AG09309 (cell line): Measurements from ENCODE around the gene IRF2.

Experiments used
- DNase-seq: peaks from one replicate; pipeline ENCODE4 v3.0.0-alpha.2; 2010; ENCODE audit warnings: low read depth
- H3K4me3 ChIP-seq: 2 replicates; pipeline ENCODE4 v1.5.1; 2011; ENCODE audit warnings: mild to moderate bottlenecking, low read depth, low read length, moderate library complexity; ENCODE audit not compliant: control insufficient read depth
- CTCF ChIP-seq: IDR thresholded peaks from 2 replicates; pipeline ENCODE4 v1.5.1; 2011; ENCODE audit warnings: mild to moderate bottlenecking, low read depth, low read length, inconsistent platforms; ENCODE audit not compliant: insufficient read depth, control insufficient read depth; ENCODE audit errors: missing control alignments

IRF2 gene

DNA sequence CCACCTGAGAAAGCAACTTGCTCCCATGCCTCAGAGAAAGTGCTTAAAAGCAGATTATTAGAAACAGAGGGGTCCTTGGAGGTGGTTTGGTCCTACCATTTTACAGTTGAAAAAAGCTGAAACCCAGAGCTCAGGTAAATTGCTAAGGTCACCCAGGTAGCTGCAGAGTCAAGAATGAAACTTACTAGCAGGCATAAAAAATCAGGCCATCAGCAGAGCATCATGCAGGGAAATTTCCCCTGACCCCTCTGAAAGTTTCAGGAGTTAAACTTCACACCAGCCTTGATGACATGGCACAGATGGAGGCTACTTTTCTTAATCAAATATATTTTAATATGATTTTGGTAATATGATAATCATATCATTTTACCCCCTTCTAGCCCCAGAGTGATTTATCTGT lies 70.3 kb downstream of the IRF2 start:
- no peak for TF ChIP-seq CTCF
- H3K4me3 ChIP-seq: no peak overlapping the region
- DNase-seq: no peak

- no peak for DNase-seq
- H3K4me3 ChIP-seq: no peak overlapping the region
- TF ChIP-seq CTCF: no peak
Measured at GRCh38 chr4:184403384-184403781, 71.0 kb downstream of the IRF2 start.

GRCh38 chr4:184402740-184403383 lies 71.5 kb downstream of the IRF2 start:
- H3K4me3 ChIP-seq: no peak overlapping the region
- TF ChIP-seq CTCF: no peak
- DNase-seq: no peak

- no peak for DNase-seq
- TF ChIP-seq CTCF: no peak
- H3K4me3 ChIP-seq: no peak overlapping the region
Measured at GRCh38 chr4:184402239-184402638, 72.1 kb downstream of the IRF2 start.

DNA sequence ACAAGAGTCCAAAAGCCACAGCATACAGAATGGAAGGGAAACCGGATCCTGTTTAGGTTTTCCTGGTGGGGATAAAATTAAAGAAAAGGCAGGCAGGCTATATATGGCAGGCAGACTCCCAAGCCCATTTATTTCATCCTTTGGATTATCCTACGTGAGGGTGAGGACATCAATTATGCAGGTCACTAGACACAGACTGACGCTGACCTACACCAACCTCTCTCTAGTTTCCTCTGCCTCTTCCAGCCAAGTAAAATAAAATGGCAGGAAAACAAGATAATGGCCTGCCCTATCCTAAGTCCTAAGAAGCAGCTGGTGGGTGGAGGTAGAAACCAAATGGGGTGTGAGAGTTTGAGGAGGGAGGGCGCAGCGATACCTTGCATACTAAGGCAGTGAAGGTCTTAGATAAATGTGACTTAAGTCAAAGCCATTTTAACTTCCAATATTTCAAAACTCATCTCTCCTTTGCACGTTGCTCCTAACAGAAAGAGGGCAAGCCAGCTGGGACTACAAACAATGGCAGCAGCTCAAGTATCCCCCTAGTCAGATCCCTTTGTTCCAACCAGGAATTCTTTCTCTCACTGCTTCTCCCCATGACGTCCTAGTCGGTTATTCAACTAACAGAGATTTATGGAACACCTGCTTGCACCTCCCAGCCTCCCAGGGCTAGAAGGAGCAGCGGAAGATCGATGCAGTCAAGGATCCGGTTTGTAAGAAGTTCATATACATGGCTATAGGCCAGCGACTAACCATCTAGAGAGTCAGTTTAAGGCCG lies 72.8 kb downstream of the IRF2 start:
- H3K4me3 ChIP-seq: no peak overlapping the region
- DNase-seq: no peak
- no peak for TF ChIP-seq CTCF

DNA sequence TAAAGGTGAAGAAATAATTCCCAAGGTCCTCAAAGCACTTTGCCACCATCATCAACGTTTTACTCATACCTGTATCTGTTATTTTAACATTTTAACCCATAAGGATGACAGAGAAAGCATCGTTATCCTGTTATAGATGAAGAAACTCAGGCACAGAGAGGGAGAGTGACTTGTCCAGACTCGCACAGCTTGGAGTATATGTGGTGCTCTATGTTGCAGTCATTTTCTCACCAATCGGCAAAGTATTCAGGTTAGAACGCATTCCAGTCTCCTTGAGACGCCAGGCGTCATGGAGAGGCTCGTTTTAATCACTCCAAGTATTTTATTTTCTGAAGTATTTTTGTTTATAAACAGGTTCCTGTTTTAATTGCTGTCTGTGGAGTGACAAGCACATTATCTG lies 73.5 kb downstream of the IRF2 start:
- DNase-seq: no peak
- H3K4me3 ChIP-seq: no peak overlapping the region
- no peak for TF ChIP-seq CTCF
